HG02678 (cell line): ENCODE measurements around the gene SPSB1.
"Not testable (repeated sequence)": the region's sequence is repeated elsewhere in the genome, so short reads cannot be mapped to it uniquely, and the experiment has no call there.

Experiments used
- ATAC-seq: cut with Tn5 transposase; IDR thresholded peaks from one replicate; pipeline ENCODE4 v1.9.1; 2021; ENCODE audit warnings: mild to moderate bottlenecking, moderate library complexity; ENCODE audit not compliant: unreplicated experiment

Gene SPSB1

DNA sequence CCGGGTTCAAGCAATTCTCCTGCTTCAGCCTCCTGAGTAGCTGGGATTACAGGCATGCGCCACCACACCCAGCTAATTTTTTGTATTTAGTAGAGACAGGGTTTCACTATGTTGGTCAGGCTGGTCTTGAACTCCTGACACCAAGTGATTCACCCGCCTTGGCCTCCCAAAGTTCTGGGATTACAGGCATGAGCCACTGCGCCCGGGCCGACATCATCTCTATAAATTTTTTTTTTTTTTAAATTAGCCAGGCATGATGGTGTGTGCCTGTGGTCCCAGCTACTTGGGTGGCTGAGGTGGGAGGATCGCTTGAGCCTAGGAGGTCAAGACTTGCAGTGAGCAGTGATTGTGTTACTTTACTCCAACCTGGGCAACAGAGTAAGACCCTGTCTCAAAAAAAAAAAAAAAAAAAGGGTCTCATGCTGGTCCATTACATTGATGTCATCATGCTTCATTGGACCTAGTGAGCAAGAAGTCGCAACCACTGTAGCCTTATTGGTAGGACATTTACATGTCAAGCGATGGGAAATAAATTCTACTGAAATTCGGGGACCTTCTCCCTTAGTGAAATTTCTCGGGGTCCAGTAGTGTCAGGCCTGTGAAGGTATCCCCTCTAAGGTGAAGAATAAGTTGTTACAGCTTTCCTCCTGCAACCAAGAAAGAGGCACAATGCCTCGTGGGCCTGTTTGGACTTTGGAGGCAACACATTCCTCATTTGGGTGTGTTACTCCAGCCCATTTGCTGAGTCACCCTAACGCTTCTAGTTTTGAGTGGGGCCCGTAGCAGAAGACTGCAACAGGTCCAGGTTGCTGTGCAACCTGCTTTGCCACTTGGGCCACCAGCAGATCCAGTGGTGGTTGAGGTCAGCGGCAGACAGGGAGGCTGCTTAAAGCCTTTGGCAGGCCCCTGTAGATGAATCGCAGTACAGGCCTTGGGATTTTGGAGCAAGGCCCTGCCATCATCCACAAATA lies 7.2 kb downstream of the SPSB1 start:
- ATAC-seq, result not testable (repeated sequence)

GRCh38 chr1:9300573-9300972 lies 7.9 kb downstream of the SPSB1 start:
- ATAC-seq, result no peak

GRCh38 chr1:9302745-9303524 lies 10.2 kb downstream of the SPSB1 start:
- ATAC-seq, result no peak

DNA sequence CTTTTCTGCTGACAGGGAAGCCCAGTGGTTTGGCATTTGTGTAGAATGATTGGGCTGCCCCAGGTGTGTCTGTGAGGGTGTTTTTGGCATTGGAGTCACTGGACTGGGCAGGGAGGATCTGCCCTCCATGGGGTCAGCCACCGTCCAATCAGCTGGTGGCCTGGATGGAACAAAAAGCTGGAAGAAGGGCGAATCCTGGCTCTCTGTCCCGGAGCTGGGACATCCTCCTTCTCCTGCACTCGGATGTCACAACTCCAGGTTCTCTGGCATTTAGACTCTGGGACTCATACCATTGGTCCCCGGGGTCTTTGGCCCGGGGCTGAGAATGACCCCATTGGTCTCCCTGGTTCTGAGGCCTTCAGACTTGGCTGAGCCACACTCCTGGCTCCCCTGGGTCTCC lies 11.2 kb downstream of the SPSB1 start:
- no peak for ATAC-seq

- ATAC-seq, result no peak
Measured at GRCh38 chr1:9305216-9305615, 12.5 kb downstream of the SPSB1 start.

- no peak for ATAC-seq
Measured at GRCh38 chr1:9306006-9306405, 13.3 kb downstream of the SPSB1 start.

DNA sequence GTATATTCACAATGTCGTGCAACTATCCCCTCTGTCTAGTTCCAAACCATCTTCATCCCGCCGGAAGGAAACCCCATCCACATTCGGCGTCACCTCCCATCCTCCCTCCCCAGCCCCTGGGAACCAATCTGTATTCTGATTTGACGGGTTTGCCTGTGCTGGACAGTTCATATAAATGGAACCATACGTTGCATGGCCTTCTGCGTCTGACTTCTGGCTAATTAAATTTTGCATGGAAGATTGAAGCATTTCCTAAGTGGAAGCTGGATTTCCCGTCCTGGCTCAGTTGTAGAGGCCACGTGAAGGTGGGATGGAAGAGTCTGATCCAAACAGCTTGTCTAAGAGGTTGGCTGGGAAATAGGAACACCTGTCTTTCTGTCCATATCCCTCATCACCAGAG lies 14.6 kb downstream of the SPSB1 start:
- ATAC-seq, result no peak

DNA sequence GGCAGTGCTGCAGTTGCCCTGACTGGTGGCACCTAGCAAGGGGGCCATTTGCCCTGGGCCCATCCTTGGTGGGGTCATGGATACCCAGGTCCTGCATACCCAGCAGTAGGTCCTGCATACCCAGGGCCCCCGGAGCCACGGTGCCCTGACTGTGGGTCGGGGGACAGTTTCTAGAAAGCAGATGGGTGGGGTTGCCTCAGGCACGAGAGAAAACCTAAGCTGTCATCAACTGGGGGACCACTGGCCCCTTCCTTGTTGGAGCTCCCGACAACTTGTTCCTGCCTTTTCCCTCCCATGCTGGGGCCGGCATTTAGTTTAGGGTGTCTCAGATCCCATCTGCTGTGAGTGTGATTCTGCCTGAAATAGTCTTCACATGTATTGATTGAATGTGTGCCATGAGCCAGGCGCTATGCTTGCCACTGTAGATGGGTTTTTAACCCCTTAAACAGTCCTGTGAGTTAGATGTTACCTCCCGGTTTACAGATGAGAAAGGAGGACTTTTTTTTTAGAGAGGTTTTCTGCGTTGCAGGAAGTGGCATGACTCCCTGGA lies 15.6 kb downstream of the SPSB1 start:
- no peak for ATAC-seq

GRCh38 chr1:9309080-9309479 lies 16.4 kb downstream of the SPSB1 start:
- ATAC-seq, result no peak

GRCh38 chr1:9309991-9310390 lies 17.3 kb downstream of the SPSB1 start:
- ATAC-seq, result no peak

DNA sequence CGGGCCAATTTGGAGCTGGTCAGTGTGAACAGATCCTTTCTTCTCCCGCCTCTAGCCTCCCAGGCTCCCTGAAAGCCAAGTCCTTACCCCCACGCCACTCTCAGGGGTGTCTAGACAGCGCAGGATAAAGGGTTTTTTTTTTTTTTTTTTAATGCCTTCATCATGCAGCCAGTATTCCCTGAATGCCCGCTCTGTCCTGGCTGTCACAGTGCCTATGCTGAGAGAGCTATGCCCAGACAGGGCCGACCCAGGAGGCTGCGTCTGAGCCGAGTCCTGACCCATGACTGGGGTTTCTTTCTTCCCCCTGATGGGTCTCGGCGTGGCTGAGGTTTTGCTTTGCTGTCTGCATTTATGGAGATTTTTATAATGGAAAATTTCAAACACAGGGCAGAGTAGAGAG lies 18.3 kb downstream of the SPSB1 start:
- no peak for ATAC-seq

- no peak for ATAC-seq
Measured at GRCh38 chr1:9311479-9311878, 18.8 kb downstream of the SPSB1 start.

- no peak for ATAC-seq
Measured at GRCh38 chr1:9312168-9312720, 19.6 kb downstream of the SPSB1 start.

DNA sequence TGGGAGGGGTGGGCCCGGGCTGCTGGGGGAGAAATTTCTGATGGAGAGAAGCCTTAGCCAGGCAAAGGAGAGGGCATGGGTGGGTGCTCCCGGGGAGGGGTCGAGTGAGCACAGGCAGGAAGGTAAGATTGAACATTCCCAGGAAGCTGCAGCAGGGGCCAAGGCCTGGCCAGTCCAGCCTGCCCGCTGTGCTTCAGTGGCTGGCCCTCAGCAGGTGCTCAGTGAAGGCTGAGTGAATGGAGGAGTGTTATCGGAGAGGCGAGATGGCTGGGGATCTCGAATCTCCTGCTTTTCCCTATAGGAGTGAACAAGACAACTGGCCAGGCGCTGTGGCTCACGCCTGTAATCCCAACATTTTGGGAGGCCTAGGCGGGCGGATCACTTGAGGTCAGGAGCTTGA lies 20.9 kb downstream of the SPSB1 start:
- ATAC-seq, result no peak

GRCh38 chr1:9314111-9314510 lies 21.4 kb downstream of the SPSB1 start:
- ATAC-seq, result no peak

- ATAC-seq, result no peak
Measured at GRCh38 chr1:9314711-9315379, 22.2 kb downstream of the SPSB1 start.

GRCh38 chr1:9315411-9316079 lies 22.9 kb downstream of the SPSB1 start:
- no peak for ATAC-seq

DNA sequence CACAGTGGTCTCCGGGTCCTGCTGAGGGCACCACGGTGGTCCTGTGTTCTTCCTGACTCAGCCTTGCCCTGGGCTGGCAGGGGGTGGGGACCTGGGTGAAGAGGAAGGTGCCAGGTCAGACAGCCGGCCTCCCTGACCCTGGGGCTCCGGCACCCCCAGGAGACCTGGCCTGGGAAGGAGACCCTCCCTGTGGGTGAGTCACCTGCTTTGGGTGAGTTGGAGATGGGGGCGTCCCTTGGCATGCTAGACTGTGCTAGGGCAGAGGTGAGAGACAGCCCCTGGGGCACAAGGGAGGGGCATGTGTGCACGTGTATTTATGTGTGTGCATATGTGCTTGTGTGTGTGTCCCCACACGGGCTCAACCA lies 23.4 kb downstream of the SPSB1 start:
- no peak for ATAC-seq

DNA sequence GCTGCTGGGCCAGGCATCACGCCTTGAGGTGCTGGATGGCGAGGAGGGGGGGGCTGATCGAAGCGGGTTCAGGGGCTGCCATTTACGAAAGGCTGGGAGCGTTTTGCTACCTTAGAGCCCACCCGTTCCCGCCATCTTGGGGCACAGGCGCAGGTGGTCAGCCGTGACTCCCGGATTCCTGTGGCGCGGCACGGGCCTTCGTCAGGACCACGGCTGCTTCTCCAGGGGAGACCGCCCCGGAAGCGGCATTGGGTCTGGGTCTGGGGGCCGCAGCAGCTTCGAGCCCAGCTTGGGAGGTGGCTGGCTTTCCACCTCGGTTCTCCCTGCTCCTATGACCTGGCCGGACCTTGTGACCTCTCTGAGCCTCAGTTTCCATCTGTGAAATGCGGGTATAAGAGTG lies 23.8 kb downstream of the SPSB1 start:
- ATAC-seq, result no peak

DNA sequence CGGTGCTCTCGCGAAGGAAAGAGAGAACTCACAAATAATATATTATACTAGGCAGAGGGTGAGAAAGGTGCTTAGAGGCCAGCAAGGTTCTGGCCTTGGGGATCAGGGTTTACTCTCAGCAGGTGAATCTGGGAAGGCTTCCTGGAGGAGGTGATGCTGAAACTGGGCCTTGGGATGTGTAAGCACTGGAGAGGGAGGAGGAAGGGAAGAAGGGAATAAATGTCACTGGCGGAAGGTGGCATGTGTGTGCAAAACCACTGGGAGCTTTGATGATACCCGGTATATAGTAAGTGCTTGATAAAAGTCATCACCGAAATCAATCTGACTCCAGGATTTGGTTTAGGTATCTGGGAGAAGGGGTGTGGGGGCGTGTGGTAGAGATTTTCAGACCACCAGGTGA lies 24.4 kb downstream of the SPSB1 start:
- ATAC-seq, result no peak
